Astrocyte (in vitro differentiated cells and primary cell): ENCODE data around the gene CBLN3. TPM values are rescaled to one million over a fixed set of nuclear protein-coding genes. Genes with fewer than 3 reads are reported as not detected.

Experiments
- DNase-seq: peaks from one replicate; pipeline ENCODE4 v3.0.0-alpha.2; 2010; ENCODE audit warnings: low read depth
- FAIRE-seq: peaks from 2 replicates; lab custom pipeline; 2011; peaks lifted over from hg19 to GRCh38; lab: Jason Lieb, UNC
- H2AFZ ChIP-seq: 2 replicates; pipeline ENCODE4 v1.6.0; 2012; ENCODE audit warnings: low read depth, low read length, inconsistent platforms
- H3K27ac ChIP-seq: 2 replicates; pipeline ENCODE4 v1.5.1; 2011; ENCODE audit warnings: low read depth, low read length, inconsistent platforms
- H3K27me3 ChIP-seq: 2 replicates; pipeline ENCODE4 v1.6.0; 2011; ENCODE audit warnings: low read length, inconsistent platforms; ENCODE audit not compliant: insufficient read depth
- H3K36me3 ChIP-seq: 2 replicates; pipeline ENCODE4 v1.5.1; 2011; ENCODE audit warnings: low read length, inconsistent platforms; ENCODE audit not compliant: insufficient read depth
- H3K4me1 ChIP-seq: 2 replicates; pipeline ENCODE4 v1.5.1; 2011; ENCODE audit warnings: low read length, inconsistent platforms; ENCODE audit not compliant: insufficient read depth
- H3K4me2 ChIP-seq: 2 replicates; pipeline ENCODE4 v1.6.0; 2012; ENCODE audit warnings: low read length, inconsistent platforms
- H3K4me3 ChIP-seq: 2 replicates; pipeline ENCODE4 v1.5.1; 2011; ENCODE audit warnings: low read depth, mild to moderate bottlenecking, low read length, inconsistent platforms; ENCODE audit not compliant: insufficient read depth
- H3K79me2 ChIP-seq: 2 replicates; pipeline ENCODE4 v1.6.0; 2012; ENCODE audit warnings: mild to moderate bottlenecking, low read length, inconsistent platforms; ENCODE audit not compliant: insufficient read depth
- H3K9ac ChIP-seq: 2 replicates; pipeline ENCODE4 v1.6.0; 2012; ENCODE audit warnings: mild to moderate bottlenecking, low read length, inconsistent platforms
- H3K9me3 ChIP-seq: 2 replicates; pipeline ENCODE4 v1.5.1; 2012; ENCODE audit warnings: low read depth, mild to moderate bottlenecking, low read length, inconsistent platforms; ENCODE audit not compliant: insufficient read depth
- H4K20me1 ChIP-seq: 2 replicates; pipeline ENCODE4 v1.6.0; 2012; ENCODE audit warnings: low read length, inconsistent platforms; ENCODE audit not compliant: insufficient read depth
- H3K27ac Mint-ChIP-seq: one replicate; pipeline ENCODE4 v1.8.0; 2021; ENCODE audit warnings: mild to moderate bottlenecking, mixed read lengths; ENCODE audit not compliant: unreplicated experiment
- H3K27me3 Mint-ChIP-seq: one replicate; pipeline ENCODE4 v1.8.0; 2021; ENCODE audit warnings: low read depth, mixed read lengths; ENCODE audit not compliant: unreplicated experiment
- H3K36me3 Mint-ChIP-seq: one replicate; pipeline ENCODE4 v1.8.0; 2021; ENCODE audit warnings: low read depth, mixed read lengths; ENCODE audit not compliant: unreplicated experiment
- H3K4me1 Mint-ChIP-seq: one replicate; pipeline ENCODE4 v1.8.0; 2021; ENCODE audit warnings: low read depth, mixed read lengths; ENCODE audit not compliant: unreplicated experiment
- H3K4me3 Mint-ChIP-seq: one replicate; pipeline ENCODE4 v1.8.0; 2021; ENCODE audit warnings: mild to moderate bottlenecking, moderate library complexity, mixed read lengths; ENCODE audit not compliant: unreplicated experiment
- H3K9me3 Mint-ChIP-seq: one replicate; pipeline ENCODE4 v1.8.0; 2021; ENCODE audit warnings: mild to moderate bottlenecking, mixed read lengths; ENCODE audit not compliant: unreplicated experiment
- CTCF ChIP-seq: IDR thresholded peaks from 2 replicates; pipeline ENCODE4 v1.5.1; 2011; ENCODE audit warnings: low read depth, mild to moderate bottlenecking, inconsistent platforms, low read length, moderate library complexity; ENCODE audit not compliant: insufficient read depth
- EZH2 ChIP-seq: IDR thresholded peaks from 2 replicates; pipeline ENCODE4 v1.6.1; 2012; ENCODE audit warnings: mild to moderate bottlenecking, low read length, inconsistent platforms; ENCODE audit not compliant: insufficient read depth
- total RNA-seq: library from RNA; stranded (reverse); gene quantifications from 2 replicates; pipeline ENCODE4 v1.2.1, GENCODE V29; 2021

CBLN3 gene
- total RNA-seq, 1 donor from 2014 or later, result 3.9 TPM

DNA sequence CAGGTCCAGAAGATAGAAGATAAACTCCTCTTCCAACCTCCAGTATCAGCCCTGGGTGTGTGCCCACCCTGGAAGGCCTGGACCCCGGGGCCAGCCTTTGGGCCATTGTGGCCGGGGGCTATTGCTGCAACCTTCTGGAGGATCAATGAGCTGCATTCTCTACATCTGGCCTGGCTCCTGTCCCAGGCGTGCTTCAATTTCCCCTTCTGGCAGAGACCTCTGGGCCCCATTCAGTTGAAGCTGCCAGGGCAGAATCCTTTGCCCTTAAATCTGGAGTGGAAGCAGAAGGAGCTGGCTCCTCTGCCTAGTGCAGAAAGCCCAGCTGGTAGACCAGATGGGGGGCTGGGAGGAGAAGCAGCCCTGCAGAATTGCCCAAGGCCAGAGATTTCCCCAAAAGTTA, 20.7 kb downstream of the CBLN3 start:
- no peak overlapping the region for H3K27ac ChIP-seq
- peaks cover 7% of the 10 kb centered on the region for H3K4me1 Mint-ChIP-seq
- H3K9ac ChIP-seq, result no peak overlapping the region
- peaks cover 27% of the 10 kb centered on the region for H3K36me3 Mint-ChIP-seq
- H3K79me2 ChIP-seq, result no peaks in the 10 kb centered on the region
- peaks cover 3% of the 10 kb centered on the region for H3K27me3 ChIP-seq
- H3K9me3 Mint-ChIP-seq, result no peaks in the 10 kb centered on the region
- no peak overlapping the region for H3K4me2 ChIP-seq
- H3K4me3 ChIP-seq, result no peak overlapping the region
- no peaks in the 10 kb centered on the region for H3K36me3 ChIP-seq
- peaks cover 2% of the 10 kb centered on the region for H3K27me3 Mint-ChIP-seq
- H4K20me1 ChIP-seq, result no peaks in the 10 kb centered on the region
- DNase-seq (no peak), FAIRE-seq (no peak)
- no peak overlapping the region for H3K27ac Mint-ChIP-seq
- H2AFZ ChIP-seq, result no peak overlapping the region
- no peak overlapping the region for H3K4me3 Mint-ChIP-seq
- no peaks in the 10 kb centered on the region for H3K9me3 ChIP-seq
- TF ChIP-seq CTCF, result no peak
- TF ChIP-seq EZH2, result no peak
- H3K4me1 ChIP-seq, result no peaks in the 10 kb centered on the region

GRCh38 chr14:24407608-24408325, 21.7 kb downstream of the CBLN3 start:
- Mint-ChIP-seq H3K27ac (no peak overlapping the region), H3K36me3 (peaks cover 26% of the 10 kb centered on the region), H3K4me3 (no peak overlapping the region), H3K9me3 (no peaks in the 10 kb centered on the region), H3K27me3 (peaks cover 2% of the 10 kb centered on the region), H3K4me1 (peaks cover 17% of the 10 kb centered on the region)
- TF ChIP-seq CTCF (no peak), EZH2 (no peak)
- H3K79me2 ChIP-seq, result no peaks in the 10 kb centered on the region
- peaks cover 3% of the 10 kb centered on the region for H3K27me3 ChIP-seq
- no peaks in the 10 kb centered on the region for H3K36me3 ChIP-seq
- no peaks in the 10 kb centered on the region for H4K20me1 ChIP-seq
- H3K27ac ChIP-seq, result no peak overlapping the region
- peaks cover 4% of the 10 kb centered on the region for H3K4me1 ChIP-seq
- no peak for DNase-seq
- no peak overlapping the region for H3K4me2 ChIP-seq
- no peak overlapping the region for H3K9ac ChIP-seq
- no peak overlapping the region for H3K4me3 ChIP-seq
- no peak overlapping the region for H2AFZ ChIP-seq
- FAIRE-seq, result no peak
- H3K9me3 ChIP-seq, result no peaks in the 10 kb centered on the region

DNA sequence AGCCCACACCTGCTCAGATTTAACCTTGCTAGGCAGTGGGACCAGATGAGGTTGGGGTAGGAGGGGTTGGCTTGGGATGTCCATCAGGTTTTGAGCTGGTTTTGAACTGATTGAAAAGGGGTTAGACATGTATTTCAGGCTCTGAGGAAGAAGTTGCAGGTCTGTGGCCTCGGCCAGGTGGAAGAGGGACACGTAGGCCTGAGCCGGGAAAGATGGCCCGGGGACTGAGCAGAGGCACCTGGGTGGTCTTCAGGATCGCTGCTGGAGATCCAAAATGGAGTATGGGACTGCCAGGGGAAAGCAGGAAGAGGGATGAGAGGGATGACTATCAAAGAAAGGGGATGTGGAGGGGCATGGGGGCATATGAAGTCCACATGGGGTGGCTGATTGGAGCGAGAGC, 23.1 kb downstream of the CBLN3 start:
- FAIRE-seq (no peak), DNase-seq (no peak)
- peaks cover 4% of the 10 kb centered on the region for H3K27me3 Mint-ChIP-seq
- H3K36me3 ChIP-seq, result no peaks in the 10 kb centered on the region
- H3K27me3 ChIP-seq, result peaks cover 3% of the 10 kb centered on the region
- H3K27ac ChIP-seq, result no peak overlapping the region
- H3K79me2 ChIP-seq, result no peaks in the 10 kb centered on the region
- H3K9ac ChIP-seq, result no peak overlapping the region
- H3K9me3 ChIP-seq, result no peaks in the 10 kb centered on the region
- H3K4me3 ChIP-seq, result no peak overlapping the region
- no peak overlapping the region for H3K27ac Mint-ChIP-seq
- H3K4me1 Mint-ChIP-seq, result peaks cover 25% of the 10 kb centered on the region
- no peak overlapping the region for H3K4me2 ChIP-seq
- H3K9me3 Mint-ChIP-seq, result no peaks in the 10 kb centered on the region
- H3K36me3 Mint-ChIP-seq, result peaks cover 19% of the 10 kb centered on the region
- no peak overlapping the region for H2AFZ ChIP-seq
- no peaks in the 10 kb centered on the region for H4K20me1 ChIP-seq
- no peak for TF ChIP-seq CTCF
- TF ChIP-seq EZH2, result no peak
- no peak overlapping the region for H3K4me3 Mint-ChIP-seq
- H3K4me1 ChIP-seq, result peaks cover 4% of the 10 kb centered on the region
